AG09319 (cell line): ENCODE results near the gene GPRC5B.

ENCODE experiments used
- DNase-seq: peaks from one replicate; pipeline ENCODE4 v3.0.0-alpha.2; 2010; ENCODE audit warnings: low read depth; ENCODE audit errors: extremely low read depth
- TF ChIP-seq, protein P1 (sequence below): IDR thresholded peaks from 2 replicates; pipeline ENCODE4 v1.5.1; 2011; ENCODE audit warnings: low read depth, mild to moderate bottlenecking, inconsistent platforms, low read length, moderate library complexity

The GPRC5B gene

DNA sequence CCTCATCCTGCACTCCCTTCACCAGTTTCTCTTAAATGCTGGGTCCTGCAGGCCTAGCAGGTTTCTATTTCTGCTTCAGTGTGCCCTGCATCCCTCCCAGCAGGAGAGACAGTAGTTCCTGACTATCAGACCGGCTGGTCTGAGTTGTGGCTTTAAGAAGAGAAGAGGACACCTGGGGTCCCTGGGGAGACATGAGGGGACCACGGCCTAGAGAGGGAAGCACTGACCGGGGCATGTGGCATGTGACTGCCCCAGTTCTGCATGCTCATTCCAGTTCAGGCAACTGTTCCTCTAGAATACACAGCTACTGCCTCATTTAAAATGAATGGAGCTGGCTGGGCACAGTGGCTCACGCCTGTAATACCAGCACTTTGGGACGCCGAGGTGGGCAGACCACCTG lies 61.3 kb downstream of the GPRC5B start:
- no peak for DNase-seq
- TF ChIP-seq, protein P1, sequence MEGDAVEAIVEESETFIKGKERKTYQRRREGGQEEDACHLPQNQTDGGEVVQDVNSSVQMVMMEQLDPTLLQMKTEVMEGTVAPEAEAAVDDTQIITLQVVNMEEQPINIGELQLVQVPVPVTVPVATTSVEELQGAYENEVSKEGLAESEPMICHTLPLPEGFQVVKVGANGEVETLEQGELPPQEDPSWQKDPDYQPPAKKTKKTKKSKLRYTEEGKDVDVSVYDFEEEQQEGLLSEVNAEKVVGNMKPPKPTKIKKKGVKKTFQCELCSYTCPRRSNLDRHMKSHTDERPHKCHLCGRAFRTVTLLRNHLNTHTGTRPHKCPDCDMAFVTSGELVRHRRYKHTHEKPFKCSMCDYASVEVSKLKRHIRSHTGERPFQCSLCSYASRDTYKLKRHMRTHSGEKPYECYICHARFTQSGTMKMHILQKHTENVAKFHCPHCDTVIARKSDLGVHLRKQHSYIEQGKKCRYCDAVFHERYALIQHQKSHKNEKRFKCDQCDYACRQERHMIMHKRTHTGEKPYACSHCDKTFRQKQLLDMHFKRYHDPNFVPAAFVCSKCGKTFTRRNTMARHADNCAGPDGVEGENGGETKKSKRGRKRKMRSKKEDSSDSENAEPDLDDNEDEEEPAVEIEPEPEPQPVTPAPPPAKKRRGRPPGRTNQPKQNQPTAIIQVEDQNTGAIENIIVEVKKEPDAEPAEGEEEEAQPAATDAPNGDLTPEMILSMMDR: no peak

DNA sequence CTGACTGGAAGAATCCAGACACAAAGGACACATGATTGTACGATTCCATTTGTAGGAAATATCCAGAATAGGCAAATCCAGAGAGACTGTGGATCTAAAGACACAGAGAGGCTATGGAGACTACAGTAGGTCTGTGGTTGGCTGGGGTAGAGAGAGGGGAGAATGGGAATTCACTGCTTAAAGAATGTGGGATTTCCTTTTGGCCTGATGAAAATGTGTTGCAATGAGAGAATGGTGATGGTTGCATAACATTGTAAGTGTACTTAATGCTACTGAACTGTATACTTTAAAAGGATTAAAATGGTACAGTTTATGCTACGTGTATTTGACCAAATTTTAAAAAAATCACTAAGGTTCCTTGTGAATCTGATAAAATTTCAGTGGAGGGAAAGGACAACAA lies 62.1 kb downstream of the GPRC5B start:
- TF ChIP-seq, protein P1: no peak
- no peak for DNase-seq

DNA sequence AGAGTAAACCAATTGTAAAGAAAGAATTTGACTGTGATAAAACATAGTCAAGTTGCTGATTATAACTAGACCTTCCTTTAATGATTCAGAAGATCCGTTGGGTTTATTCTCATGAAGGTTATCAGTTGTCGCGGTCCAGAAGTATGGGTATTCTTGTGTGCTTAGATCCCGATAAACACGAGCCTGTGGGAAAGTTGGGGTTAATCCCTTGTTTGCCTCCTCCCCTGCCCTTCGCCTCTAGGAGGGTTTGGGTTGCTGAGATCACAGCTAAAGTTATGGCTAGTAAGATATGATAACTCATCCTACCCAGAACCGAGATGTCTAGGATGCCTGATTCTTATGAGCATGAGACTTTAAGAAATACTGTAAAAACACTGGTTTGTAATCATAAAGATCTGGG lies 66.8 kb downstream of the GPRC5B start:
- TF ChIP-seq, protein P1: no peak
- DNase-seq: no peak

DNA sequence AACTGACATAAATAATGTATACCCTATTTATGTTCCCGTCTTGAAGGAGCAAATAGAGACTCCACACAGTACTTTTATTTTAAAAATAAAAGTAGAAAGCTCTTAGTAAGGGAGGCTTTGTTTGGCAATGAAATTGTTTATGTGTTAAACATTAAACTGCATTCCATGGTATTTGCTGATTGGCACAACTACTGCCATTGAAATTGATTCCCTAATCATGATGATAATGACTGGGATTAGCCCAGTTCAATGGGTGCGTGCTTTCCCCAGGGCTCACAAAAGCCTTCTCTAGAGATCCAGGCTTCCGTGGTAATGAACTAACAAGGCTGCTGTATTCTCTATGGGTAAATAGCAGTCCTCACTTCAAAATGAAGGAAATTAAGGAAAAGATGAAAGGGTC lies 67.5 kb downstream of the GPRC5B start:
- no peak for DNase-seq

DNA sequence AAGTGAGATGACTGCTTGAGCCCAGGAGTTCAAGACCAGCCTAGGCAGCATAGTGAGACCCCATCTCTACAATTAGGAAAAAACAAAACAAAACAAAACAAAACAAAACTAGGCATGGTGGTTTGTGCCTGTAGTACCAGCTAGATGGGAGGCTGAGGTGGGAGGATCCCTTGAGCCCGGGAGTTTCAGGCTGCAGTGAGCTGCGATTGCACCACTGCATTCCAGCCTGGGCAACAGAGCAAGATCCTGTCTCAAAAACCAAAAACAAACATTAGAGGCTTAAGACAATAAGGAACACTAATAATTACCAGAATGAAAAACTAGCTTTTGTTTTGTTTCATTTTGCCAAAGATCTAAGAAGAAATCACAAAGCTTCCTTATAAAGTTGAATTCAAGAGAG lies 69.2 kb downstream of the GPRC5B start:
- no peak for DNase-seq
- TF ChIP-seq, protein P1: no peak

More for the DNA sequence above, 67.5 kb downstream of the GPRC5B start:
- TF ChIP-seq, protein P1: no peak

DNA sequence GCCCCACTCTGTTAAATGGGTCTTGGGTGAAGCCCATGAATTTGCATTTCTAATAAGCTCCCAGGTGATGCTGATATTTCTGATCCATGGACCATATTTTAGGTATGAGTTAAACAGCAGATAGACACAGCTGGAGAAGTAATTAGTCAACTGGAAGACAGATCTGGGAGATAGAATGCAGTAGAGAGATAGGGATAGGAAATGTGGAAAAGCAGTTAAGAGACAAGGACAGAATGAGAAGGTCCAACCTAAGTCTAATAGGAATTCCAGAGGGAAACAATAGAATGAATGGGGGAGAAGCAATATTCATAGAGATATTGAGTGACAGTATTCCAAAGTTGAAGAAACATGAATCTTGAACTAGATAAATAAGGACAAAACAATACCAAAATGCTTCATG lies 71.7 kb downstream of the GPRC5B start:
- DNase-seq: no peak
- TF ChIP-seq, protein P1: no peak

DNA sequence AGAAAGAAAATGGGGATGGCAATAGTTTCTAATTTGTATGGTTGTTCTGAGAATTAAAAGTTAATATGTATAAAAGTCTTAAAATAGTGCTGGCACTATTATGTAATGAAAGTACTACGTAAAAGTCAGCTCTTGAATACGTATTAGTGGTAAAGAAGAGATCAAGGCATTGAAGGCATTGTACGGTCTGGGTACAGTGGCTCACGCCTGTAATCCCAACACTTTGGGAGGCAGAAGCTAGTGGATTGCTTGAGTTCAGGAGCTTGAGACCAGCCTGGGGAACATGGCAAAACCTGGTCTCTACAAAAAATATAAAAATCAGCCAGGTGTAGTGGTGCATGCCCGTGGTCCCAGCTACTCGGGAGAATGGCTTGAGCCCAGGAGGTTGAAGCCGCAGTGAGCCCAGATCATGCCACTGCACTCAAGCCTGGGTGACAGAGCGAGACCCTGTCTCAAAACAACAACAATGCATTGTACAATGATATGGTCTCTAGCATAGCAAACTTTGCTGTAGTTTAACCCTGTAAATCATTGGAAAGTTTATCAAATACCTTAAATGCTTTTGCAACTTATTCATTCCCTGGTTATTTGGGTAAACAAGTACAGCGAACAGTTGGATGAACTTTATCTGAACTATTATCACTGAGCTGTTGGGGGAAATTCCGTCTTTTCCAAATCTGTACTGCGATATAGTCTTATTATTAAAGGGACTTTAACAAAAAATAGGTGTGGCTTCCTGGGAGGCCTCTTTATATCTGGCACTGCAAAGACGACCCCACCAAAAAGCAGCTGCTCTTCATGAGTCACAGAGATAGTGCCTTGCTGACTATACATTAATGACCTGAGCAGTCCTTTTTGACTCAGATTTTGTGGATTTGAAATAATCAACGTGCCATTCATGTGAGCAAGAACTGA lies 73.6 kb downstream of the GPRC5B start:
- TF ChIP-seq, protein P1: no peak
- peak; percentile 38 for DNase-seq
